LNCaP clone FGC (cell line): ENCODE data around the gene PRTFDC1.
A peak's percentile ranks its signal among the peaks of the same experiment; 100 is the strongest.

Experiments used
- DNase-seq: peaks from one replicate; pipeline ENCODE4 v3.0.0-alpha.2; 2011; ENCODE audit warnings: low read depth
- H3K4me3 ChIP-seq: 2 replicates; pipeline ENCODE4 v1.5.1; 2011; ENCODE audit warnings: mild to moderate bottlenecking, low read depth, low read length, control low read depth
- TF ChIP-seq, protein P1 (sequence below): IDR thresholded peaks from 2 replicates; pipeline ENCODE4 v1.5.1; 2012; ENCODE audit warnings: mild to moderate bottlenecking; ENCODE audit not compliant: control insufficient read depth, insufficient read depth; ENCODE audit errors: extremely low read depth

The PRTFDC1 gene

GRCh38 chr10:24887855-24888231 is 64.6 kb downstream of the PRTFDC1 start:
- DNase-seq = no peak
- no peak overlapping the region for H3K4me3 ChIP-seq
- TF ChIP-seq, protein P1, sequence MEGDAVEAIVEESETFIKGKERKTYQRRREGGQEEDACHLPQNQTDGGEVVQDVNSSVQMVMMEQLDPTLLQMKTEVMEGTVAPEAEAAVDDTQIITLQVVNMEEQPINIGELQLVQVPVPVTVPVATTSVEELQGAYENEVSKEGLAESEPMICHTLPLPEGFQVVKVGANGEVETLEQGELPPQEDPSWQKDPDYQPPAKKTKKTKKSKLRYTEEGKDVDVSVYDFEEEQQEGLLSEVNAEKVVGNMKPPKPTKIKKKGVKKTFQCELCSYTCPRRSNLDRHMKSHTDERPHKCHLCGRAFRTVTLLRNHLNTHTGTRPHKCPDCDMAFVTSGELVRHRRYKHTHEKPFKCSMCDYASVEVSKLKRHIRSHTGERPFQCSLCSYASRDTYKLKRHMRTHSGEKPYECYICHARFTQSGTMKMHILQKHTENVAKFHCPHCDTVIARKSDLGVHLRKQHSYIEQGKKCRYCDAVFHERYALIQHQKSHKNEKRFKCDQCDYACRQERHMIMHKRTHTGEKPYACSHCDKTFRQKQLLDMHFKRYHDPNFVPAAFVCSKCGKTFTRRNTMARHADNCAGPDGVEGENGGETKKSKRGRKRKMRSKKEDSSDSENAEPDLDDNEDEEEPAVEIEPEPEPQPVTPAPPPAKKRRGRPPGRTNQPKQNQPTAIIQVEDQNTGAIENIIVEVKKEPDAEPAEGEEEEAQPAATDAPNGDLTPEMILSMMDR = no peak

DNA sequence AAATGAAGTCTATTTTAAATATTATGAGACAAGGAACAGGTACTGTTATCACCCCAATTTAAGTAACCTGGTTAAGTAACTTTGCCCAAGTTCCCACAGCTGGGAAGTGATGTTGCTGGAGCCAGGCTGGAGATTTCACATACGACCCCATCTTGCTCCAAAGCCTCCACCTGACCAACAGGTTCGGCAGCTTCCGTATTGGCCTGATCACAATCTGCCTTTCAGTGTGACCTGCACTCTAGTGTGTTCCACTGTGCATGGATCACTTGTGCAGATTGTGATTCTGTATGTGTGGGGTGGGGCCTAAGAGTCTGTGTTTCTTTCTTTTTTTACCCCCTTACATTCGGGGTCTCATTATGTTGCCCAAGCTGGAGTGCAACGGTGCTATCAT is 66.1 kb downstream of the PRTFDC1 start:
- DNase-seq = peak; percentile 40
- no peak overlapping the region for H3K4me3 ChIP-seq
- TF ChIP-seq, protein P1 = no peak

GRCh38 chr10:24885551-24886289 is 66.7 kb downstream of the PRTFDC1 start:
- DNase-seq = no peak
- TF ChIP-seq, protein P1 = no peak
- H3K4me3 ChIP-seq = no peak overlapping the region

- TF ChIP-seq, protein P1 = no peak
- no peak overlapping the region for H3K4me3 ChIP-seq
- no peak for DNase-seq
Observed at GRCh38 chr10:24884793-24885192, 67.6 kb downstream of the PRTFDC1 start.

GRCh38 chr10:24884316-24884715 is 68.1 kb downstream of the PRTFDC1 start:
- TF ChIP-seq, protein P1 = no peak
- no peak for DNase-seq
- H3K4me3 ChIP-seq = no peak overlapping the region

GRCh38 chr10:24883176-24883575 is 69.2 kb downstream of the PRTFDC1 start:
- DNase-seq = no peak
- no peak overlapping the region for H3K4me3 ChIP-seq
- TF ChIP-seq, protein P1 = no peak
